HepG2 (cell line): ENCODE measurements around the gene NGEF. TPM values are rescaled to one million over a fixed set of nuclear protein-coding genes. Genes with fewer than 3 reads are reported as not detected.

Source experiments
- BATF2 ChIP-seq: sonication (generic); formaldehyde crosslinking; IDR thresholded peaks from 2 replicates; pipeline ENCODE4 v1.8.0; 2022; ENCODE audit warnings: mild to moderate bottlenecking, missing genetic modification reagents, moderate library complexity
- BRF2 ChIP-seq: sonication (generic); formaldehyde crosslinking; IDR thresholded peaks from 2 replicates; pipeline ENCODE4 v1.8.1; 2022; ENCODE audit warnings: mild to moderate bottlenecking, missing genetic modification reagents
- CAMTA2 ChIP-seq: sonication (generic); formaldehyde crosslinking; IDR thresholded peaks from 2 replicates; pipeline ENCODE4 v1.4.0; 2020; ENCODE audit warnings: mild to moderate bottlenecking, missing genetic modification reagents, borderline replicate concordance
- CC2D1A ChIP-seq: sonication (generic); formaldehyde crosslinking; IDR thresholded peaks from 2 replicates; pipeline ENCODE4 v1.8.1; 2023; ENCODE audit warnings: mild to moderate bottlenecking, missing genetic modification reagents
- CHD2 ChIP-seq: IDR thresholded peaks from 2 replicates; pipeline ENCODE4 v1.6.1; 2011; ENCODE audit warnings: low read depth, low read length, improper control_type of control experiment
- FOXK2 ChIP-seq: fragments of 450-650 bp; IDR thresholded peaks from 2 replicates; pipeline ENCODE4 v1.6.1; 2016
- GMEB1 ChIP-seq: sonication (generic); formaldehyde crosslinking; IDR thresholded peaks from 2 replicates; pipeline ENCODE4 v1.5.1; 2020; ENCODE audit warnings: missing genetic modification reagents, mild to moderate bottlenecking, borderline replicate concordance
- HIC2 ChIP-seq: sonication (generic); formaldehyde crosslinking; IDR thresholded peaks from 2 replicates; pipeline ENCODE4 v1.9.0; 2022; ENCODE audit warnings: low read depth, missing genetic modification reagents
- MAX ChIP-seq: IDR thresholded peaks from 2 replicates; pipeline ENCODE4 v1.6.1; 2012; ENCODE audit warnings: inconsistent platforms
- MIXL1 ChIP-seq: IDR thresholded peaks from 2 replicates; pipeline ENCODE4 v1.6.1; 2016
- NFE2 ChIP-seq: sonication (generic); formaldehyde crosslinking; IDR thresholded peaks from 2 replicates; pipeline ENCODE4 v1.4.0; 2020; ENCODE audit warnings: missing genetic modification reagents
- PAF1 ChIP-seq: IDR thresholded peaks from 2 replicates; pipeline ENCODE4 v1.6.1; 2016; ENCODE audit warnings: missing genetic modification reagents, missing compliant biosample characterization
- TFAP4 ChIP-seq: sonication (generic); IDR thresholded peaks from 2 replicates; pipeline ENCODE4 v1.6.1; 2016; ENCODE audit warnings: low read depth, borderline replicate concordance
- ZMYM2 ChIP-seq: sonication (generic); formaldehyde crosslinking; IDR thresholded peaks from 2 replicates; pipeline ENCODE4 v1.8.0; 2022; ENCODE audit warnings: mild to moderate bottlenecking, missing genetic modification reagents
- ZNF180 ChIP-seq: sonication (generic); formaldehyde crosslinking; IDR thresholded peaks from 2 replicates; pipeline ENCODE4 v1.4.0; 2020; ENCODE audit warnings: low read depth, missing genetic modification reagents, borderline replicate concordance
- ZNF451 ChIP-seq: sonication (generic); formaldehyde crosslinking; IDR thresholded peaks from 2 replicates; pipeline ENCODE4 v1.5.0; 2020; ENCODE audit warnings: mild to moderate bottlenecking, missing genetic modification reagents
- ZNF512 ChIP-seq: sonication (generic); formaldehyde crosslinking; IDR thresholded peaks from 2 replicates; pipeline ENCODE4 v1.4.0; 2020; ENCODE audit warnings: mild to moderate bottlenecking, missing genetic modification reagents
- ZNF605 ChIP-seq: sonication (generic); formaldehyde crosslinking; IDR thresholded peaks from 2 replicates; pipeline ENCODE4 v1.8.0; 2022; ENCODE audit warnings: mild to moderate bottlenecking, missing genetic modification reagents
- ZNF784 ChIP-seq: sonication (generic); formaldehyde crosslinking; IDR thresholded peaks from 2 replicates; pipeline ENCODE4 v1.5.1; 2020; ENCODE audit warnings: missing genetic modification reagents, mild to moderate bottlenecking, borderline replicate concordance
- ZNF841 ChIP-seq: sonication (generic); formaldehyde crosslinking; IDR thresholded peaks from 2 replicates; pipeline ENCODE4 v1.8.1; 2023; ENCODE audit warnings: missing genetic modification reagents, borderline replicate concordance
- ZSCAN31 ChIP-seq: sonication (generic); formaldehyde crosslinking; IDR thresholded peaks from 2 replicates; pipeline ENCODE4 v1.5.0; 2020; ENCODE audit warnings: low read depth, mild to moderate bottlenecking, missing genetic modification reagents
- polyA plus RNA-seq, 8 experiments: library from polyadenylated mRNA; depleted of rRNA in 3 of 8; stranded (reverse) in 7 of 8; unstranded in 1 of 8; fragments of >200 nt; fragmentation: Illumina TruSeq in 4 of 8; extraction: Trizol in 4 of 8; gene quantifications; 2 replicates each; pipeline versions ENCODE4 v1.2.1 to v1.2.3, GENCODE V29; 2011 to 2016; ENCODE audit warnings: low read depth in 4 of 8, missing spikeins in 1 of 8, mixed read lengths in 1 of 8; ENCODE audit not compliant: insufficient read depth in 1 of 8
- total RNA-seq, 5 experiments: library from RNA; depleted of rRNA; stranded (reverse); fragments of >200 nt; fragmentation: Illumina TruSeq; extraction: Trizol; gene quantifications; 2 replicates each; pipeline ENCODE4 v1.2.3, GENCODE V29; 2016; ENCODE audit warnings: low read depth in 1 of 5

The NGEF gene
- total and polyA plus RNA-seq, 2 of the 13 experiments (the other 11 are each of a cell fraction or from before 2014, with no cell fraction given) = 14.4 to 36.9 TPM

GRCh38 chr2:232873909-232874641 lies 139.0 kb downstream of the NGEF start (continued):
- TF ChIP-seq ZMYM2 (CRISPR knock-in tag) (peak; percentile 67), ZNF512 (CRISPR knock-in tag) (no peak), CAMTA2 (CRISPR knock-in tag) (no peak), PAF1 (no peak), FOXK2 (no peak), ZSCAN31 (CRISPR knock-in tag) (0 out of 2 replicates have a peak, but pooled peaks have one; percentile 16), NFE2 (CRISPR knock-in tag) (no peak), TFAP4 (no peak), BATF2 (CRISPR knock-in tag) (no peak), MAX (0 out of 2 replicates have a peak, but pooled peaks have one; percentile 14), MIXL1 (CRISPR knock-in tag) (no peak), ZNF451 (CRISPR knock-in tag) (0 out of 2 replicates have a peak, but pooled peaks have one; percentile 48), CHD2 (no peak), ZNF605 (CRISPR knock-in tag) (peak; percentile 38; the same call in 1 of the 2 replicates), BRF2 (CRISPR knock-in tag) (no peak), CC2D1A (CRISPR knock-in tag) (no peak), ZNF841 (CRISPR knock-in tag) (no peak), ZNF180 (CRISPR knock-in tag) (no peak), HIC2 (CRISPR knock-in tag) (no peak), ZNF784 (CRISPR knock-in tag) (no peak), GMEB1 (CRISPR knock-in tag) (0 out of 2 replicates have a peak, but pooled peaks have one; percentile 18)
